Measurements from ENCODE around the gene MAP3K20.
A peak's percentile ranks its signal among the peaks of the same experiment; 100 is the strongest.
"Not testable (repeated sequence)": the region's sequence is repeated elsewhere in the genome, so short reads cannot be mapped to it uniquely, and the experiment has no call there.

Gene MAP3K20

GRCh38 chr2:173075781-173076580 is at the start of gene MAP3K20:
MAP3K20 (plus strand) TSS chr2:173075846; CDS start chr2:173091032, 15,186 bp downstream.
- no peaks in the 10 kb centered on the region for H3K36me3 ChIP-seq (ENCODE audit: insufficient read depth, low read length)
- no peaks in the 10 kb centered on the region for H3K9me3 ChIP-seq (ENCODE audit: control insufficient read depth, insufficient read depth, low read length)
- peak within 1 kb of the TSS; percentile 93 for H3K9ac ChIP-seq (ENCODE audit: low read depth, low read length)
- H3K4me1 ChIP-seq (ENCODE audit: insufficient read depth, low read length) = 0 out of 2 replicates have a peak, but pooled peaks cover 4% of the 10 kb centered on the region

- Histone ChIP-seq H3K4me1 (ENCODE audit: insufficient read depth, low read length) (peaks cover 4% of the 10 kb centered on the region; the same call in 1 of the 2 replicates), H3K36me3 (ENCODE audit: insufficient read depth, low read length) (no peaks in the 10 kb centered on the region), H3K9ac (ENCODE audit: low read depth, low read length) (no peak overlapping the region), H3K9me3 (ENCODE audit: control insufficient read depth, insufficient read depth, low read length) (no peaks in the 10 kb centered on the region)
Measured at GRCh38 chr2:173026479-173026878, 49.2 kb upstream of the MAP3K20 start.

- H3K4me1 ChIP-seq (ENCODE audit: insufficient read depth, low read length) = peaks cover 4% of the 10 kb centered on the region; the same call in 1 of the 2 replicates
- no peaks in the 10 kb centered on the region for H3K36me3 ChIP-seq (ENCODE audit: insufficient read depth, low read length)
- H3K9me3 ChIP-seq (ENCODE audit: control insufficient read depth, insufficient read depth, low read length) = no peaks in the 10 kb centered on the region
- no peak overlapping the region for H3K9ac ChIP-seq (ENCODE audit: low read depth, low read length)
Measured at GRCh38 chr2:173027181-173028128, 48.2 kb upstream of the MAP3K20 start.

- H3K4me1 ChIP-seq (ENCODE audit: insufficient read depth, low read length) = peaks cover 4% of the 10 kb centered on the region; the same call in 1 of the 2 replicates
- no peaks in the 10 kb centered on the region for H3K9me3 ChIP-seq (ENCODE audit: control insufficient read depth, insufficient read depth, low read length)
- H3K9ac ChIP-seq (ENCODE audit: low read depth, low read length) = no peak overlapping the region
- no peaks in the 10 kb centered on the region for H3K36me3 ChIP-seq (ENCODE audit: insufficient read depth, low read length)
Measured at GRCh38 chr2:173028141-173028540, 47.5 kb upstream of the MAP3K20 start.

GRCh38 chr2:173028671-173029070 is 47.0 kb upstream of the MAP3K20 start:
- Histone ChIP-seq H3K9me3 (ENCODE audit: control insufficient read depth, insufficient read depth, low read length) (no peaks in the 10 kb centered on the region), H3K9ac (ENCODE audit: low read depth, low read length) (no peak overlapping the region), H3K4me1 (ENCODE audit: insufficient read depth, low read length) (peaks cover 4% of the 10 kb centered on the region; the same call in 1 of the 2 replicates), H3K36me3 (ENCODE audit: insufficient read depth, low read length) (no peaks in the 10 kb centered on the region)

GRCh38 chr2:173030561-173031490 is 44.8 kb upstream of the MAP3K20 start:
- no peaks in the 10 kb centered on the region for H3K36me3 ChIP-seq (ENCODE audit: insufficient read depth, low read length)
- no peaks in the 10 kb centered on the region for H3K9me3 ChIP-seq (ENCODE audit: control insufficient read depth, insufficient read depth, low read length)
- peaks cover 4% of the 10 kb centered on the region; the same call in 1 of the 2 replicates for H3K4me1 ChIP-seq (ENCODE audit: insufficient read depth, low read length)
- no peak overlapping the region for H3K9ac ChIP-seq (ENCODE audit: low read depth, low read length)

GRCh38 chr2:173032032-173032431 is 43.6 kb upstream of the MAP3K20 start:
- H3K4me1 ChIP-seq (ENCODE audit: insufficient read depth, low read length) = peaks cover 4% of the 10 kb centered on the region; the same call in 1 of the 2 replicates
- H3K9me3 ChIP-seq (ENCODE audit: control insufficient read depth, insufficient read depth, low read length) = no peaks in the 10 kb centered on the region
- H3K36me3 ChIP-seq (ENCODE audit: insufficient read depth, low read length) = no peaks in the 10 kb centered on the region
- no peak overlapping the region for H3K9ac ChIP-seq (ENCODE audit: low read depth, low read length)

GRCh38 chr2:173033084-173033483 is 42.6 kb upstream of the MAP3K20 start:
- Histone ChIP-seq H3K4me1 (ENCODE audit: insufficient read depth, low read length) (no peaks in the 10 kb centered on the region), H3K9ac (ENCODE audit: low read depth, low read length) (no peak overlapping the region), H3K9me3 (ENCODE audit: control insufficient read depth, insufficient read depth, low read length) (no peaks in the 10 kb centered on the region), H3K36me3 (ENCODE audit: insufficient read depth, low read length) (no peaks in the 10 kb centered on the region)

- Histone ChIP-seq H3K9ac (ENCODE audit: low read depth, low read length) (no peak overlapping the region), H3K9me3 (ENCODE audit: control insufficient read depth, insufficient read depth, low read length) (no peaks in the 10 kb centered on the region), H3K36me3 (ENCODE audit: insufficient read depth, low read length) (no peaks in the 10 kb centered on the region), H3K4me1 (ENCODE audit: insufficient read depth, low read length) (no peaks in the 10 kb centered on the region)
Measured at GRCh38 chr2:173034143-173034542, 41.5 kb upstream of the MAP3K20 start.

- H3K4me1 ChIP-seq (ENCODE audit: insufficient read depth, low read length) = no peaks in the 10 kb centered on the region; the same call in 1 of the 2 replicates
- H3K36me3 ChIP-seq (ENCODE audit: insufficient read depth, low read length) = no peaks in the 10 kb centered on the region
- H3K9ac ChIP-seq (ENCODE audit: low read depth, low read length) = no peak overlapping the region
- no peaks in the 10 kb centered on the region for H3K9me3 ChIP-seq (ENCODE audit: control insufficient read depth, insufficient read depth, low read length)
Measured at GRCh38 chr2:173037245-173038120, 38.2 kb upstream of the MAP3K20 start.

GRCh38 chr2:173038257-173038656 is 37.4 kb upstream of the MAP3K20 start:
- H3K4me1 ChIP-seq (ENCODE audit: insufficient read depth, low read length); H3K36me3 ChIP-seq (ENCODE audit: insufficient read depth, low read length); H3K9ac ChIP-seq (ENCODE audit: low read depth, low read length); H3K9me3 ChIP-seq (ENCODE audit: control insufficient read depth, insufficient read depth, low read length): not testable (repeated sequence)

GRCh38 chr2:173040729-173041128 is 34.9 kb upstream of the MAP3K20 start:
- peaks cover 6% of the 10 kb centered on the region; the same call in 1 of the 2 replicates for H3K4me1 ChIP-seq (ENCODE audit: insufficient read depth, low read length)
- no peak overlapping the region for H3K9ac ChIP-seq (ENCODE audit: low read depth, low read length)
- H3K9me3 ChIP-seq (ENCODE audit: control insufficient read depth, insufficient read depth, low read length) = no peaks in the 10 kb centered on the region
- no peaks in the 10 kb centered on the region for H3K36me3 ChIP-seq (ENCODE audit: insufficient read depth, low read length)

GRCh38 chr2:173043476-173043875 is 32.2 kb upstream of the MAP3K20 start:
- Histone ChIP-seq H3K9me3 (ENCODE audit: control insufficient read depth, insufficient read depth, low read length) (no peaks in the 10 kb centered on the region), H3K4me1 (ENCODE audit: insufficient read depth, low read length) (peaks cover 6% of the 10 kb centered on the region; the same call in 1 of the 2 replicates), H3K9ac (ENCODE audit: low read depth, low read length) (no peak overlapping the region), H3K36me3 (ENCODE audit: insufficient read depth, low read length) (no peaks in the 10 kb centered on the region)

Data from ES-I3 (cell line).